Measurements from ENCODE around the gene DGKH.
"Not testable (repeated sequence)": the region's sequence is repeated elsewhere in the genome, so short reads cannot be mapped to it uniquely, and the experiment has no call there.

The DGKH gene

DNA sequence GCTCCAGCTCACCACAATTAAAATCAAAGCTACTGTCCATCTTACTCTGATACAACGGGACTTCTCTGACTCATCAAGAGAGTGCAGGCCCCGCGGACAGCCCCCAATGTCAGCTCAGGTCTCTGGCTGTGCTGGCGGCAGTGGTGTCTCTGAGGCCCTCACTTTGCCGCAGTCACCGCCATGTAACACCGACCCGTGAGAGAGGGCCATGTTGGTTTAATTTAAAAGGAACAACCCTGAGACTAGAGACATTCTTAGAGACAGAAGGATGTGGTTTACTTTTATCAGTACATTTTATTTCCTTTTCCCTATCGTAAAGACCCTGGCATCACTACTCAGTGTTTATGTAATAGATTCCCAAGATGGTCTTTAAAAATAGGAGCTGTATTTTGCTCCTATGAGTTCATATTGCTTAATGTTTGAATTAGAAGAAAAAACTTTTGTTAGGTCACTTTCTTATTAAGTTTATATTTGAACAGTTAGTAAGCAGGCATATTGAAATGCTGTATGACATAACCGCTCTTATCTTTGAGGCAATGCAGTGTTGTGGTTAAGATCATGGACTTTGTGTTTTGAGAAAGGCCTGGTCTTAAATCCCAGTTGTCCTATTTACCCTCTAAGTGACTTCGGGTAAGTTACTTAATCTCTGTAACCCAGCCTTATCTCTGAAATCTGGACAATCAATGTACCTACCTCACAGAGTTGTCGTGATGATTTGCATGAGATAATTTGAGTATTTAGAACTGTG is 23.4 kb downstream of the DGKH start:
- Histone ChIP-seq H3K27ac (ENCODE audit: low read length) (no peak overlapping the region), H3K27me3 (ENCODE audit: low read depth, low read length) (no peaks in the 10 kb centered on the region), H3K36me3 (ENCODE audit: control insufficient read depth in 1 of 2, insufficient read depth in 2 of 2, low read length in 2 of 2) (no peaks in the 10 kb centered on the region), H3K4me1 (ENCODE audit: control insufficient read depth in 1 of 2, insufficient read depth in 2 of 2, low read length in 2 of 2) (no peaks in the 10 kb centered on the region), H3K4me3 (ENCODE audit: low read depth in 1 of 2, low read length in 2 of 2) (no peak overlapping the region), H3K9me3 (ENCODE audit: control insufficient read depth in 1 of 2, low read length in 2 of 2) (no peaks in the 10 kb centered on the region)

DNA sequence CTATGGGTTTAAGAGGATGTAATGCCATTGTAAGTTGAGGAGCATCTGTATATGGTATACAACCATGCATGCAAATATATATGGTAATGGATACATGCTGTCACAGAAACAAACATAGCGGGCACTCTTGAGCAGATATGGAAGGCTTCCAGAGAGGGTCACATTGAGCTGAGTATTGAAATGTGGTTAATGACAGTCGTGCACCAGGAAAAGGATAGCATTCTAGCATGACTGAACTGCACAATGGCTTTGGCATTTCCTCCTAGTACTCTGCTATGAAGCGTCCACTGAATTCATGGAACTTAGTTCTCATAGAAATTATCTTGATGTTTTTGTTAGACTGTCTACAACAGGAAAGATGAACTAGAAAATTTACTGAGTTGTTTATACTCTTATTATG is 25.2 kb downstream of the DGKH start:
- Histone ChIP-seq H3K36me3 (ENCODE audit: control insufficient read depth in 1 of 2, insufficient read depth in 2 of 2, low read length in 2 of 2) (no peaks in the 10 kb centered on the region), H3K4me3 (ENCODE audit: low read depth in 1 of 2, low read length in 2 of 2) (no peak overlapping the region), H3K9me3 (ENCODE audit: control insufficient read depth in 1 of 2, low read length in 2 of 2) (no peaks in the 10 kb centered on the region), H3K4me1 (ENCODE audit: control insufficient read depth in 1 of 2, insufficient read depth in 2 of 2, low read length in 2 of 2) (no peaks in the 10 kb centered on the region), H3K27ac (ENCODE audit: low read length) (no peak overlapping the region), H3K27me3 (ENCODE audit: low read depth, low read length) (no peaks in the 10 kb centered on the region)

DNA sequence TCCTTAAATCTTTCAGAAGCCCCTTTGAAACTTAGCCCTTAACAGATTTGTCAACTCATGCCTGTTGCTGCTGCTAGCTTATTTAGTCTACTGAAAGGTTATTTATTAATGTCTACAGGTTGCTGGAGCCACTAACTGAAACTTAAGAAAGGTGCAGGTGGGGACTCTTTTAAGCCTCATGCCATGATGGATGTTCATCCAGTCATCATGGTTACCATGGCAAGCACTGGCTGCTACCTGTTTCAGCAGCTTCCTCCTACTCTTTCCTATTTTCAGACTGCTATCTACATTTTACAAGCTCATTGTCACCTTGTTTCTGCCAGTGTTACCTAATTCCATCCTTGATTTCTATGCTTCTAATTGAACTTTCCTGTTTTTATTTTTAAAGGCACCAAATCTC is 27.1 kb downstream of the DGKH start:
- H3K4me1 ChIP-seq (ENCODE audit: control insufficient read depth in 1 of 2, insufficient read depth in 2 of 2, low read length in 2 of 2), result no peaks in the 10 kb centered on the region
- H3K9me3 ChIP-seq (ENCODE audit: control insufficient read depth in 1 of 2, low read length in 2 of 2), result no peaks in the 10 kb centered on the region
- no peaks in the 10 kb centered on the region for H3K36me3 ChIP-seq (ENCODE audit: control insufficient read depth in 1 of 2, insufficient read depth in 2 of 2, low read length in 2 of 2)
- no peak overlapping the region for H3K27ac ChIP-seq (ENCODE audit: low read length)
- H3K27me3 ChIP-seq (ENCODE audit: low read depth, low read length), result no peaks in the 10 kb centered on the region
- no peak overlapping the region for H3K4me3 ChIP-seq (ENCODE audit: low read depth in 1 of 2, low read length in 2 of 2)

DNA sequence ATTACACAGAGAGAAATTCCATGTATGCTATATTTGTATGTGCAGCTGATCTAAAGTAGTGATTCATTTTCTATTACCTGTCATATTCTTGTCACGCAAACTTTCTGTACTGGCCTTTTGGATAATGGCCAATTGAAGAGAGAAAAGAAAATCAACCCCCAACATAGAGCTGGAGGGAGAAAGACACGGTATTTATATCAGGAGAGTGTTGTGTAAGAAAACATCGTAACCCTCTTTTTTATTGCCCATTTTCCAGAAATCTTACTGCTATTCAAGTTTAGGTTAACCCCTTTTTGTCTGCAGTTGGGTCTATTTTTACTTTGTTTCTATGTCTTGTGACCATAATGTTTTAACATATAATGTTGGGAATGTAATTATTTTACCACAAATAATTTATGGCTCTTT is 27.9 kb downstream of the DGKH start:
- H3K27me3 ChIP-seq (ENCODE audit: low read depth, low read length), result no peaks in the 10 kb centered on the region
- H3K27ac ChIP-seq (ENCODE audit: low read length), result no peak overlapping the region
- H3K36me3 ChIP-seq (ENCODE audit: control insufficient read depth in 1 of 2, insufficient read depth in 2 of 2, low read length in 2 of 2), result no peaks in the 10 kb centered on the region
- H3K4me3 ChIP-seq (ENCODE audit: low read depth in 1 of 2, low read length in 2 of 2), result no peak overlapping the region
- H3K9me3 ChIP-seq (ENCODE audit: control insufficient read depth in 1 of 2, low read length in 2 of 2), result no peaks in the 10 kb centered on the region
- no peaks in the 10 kb centered on the region for H3K4me1 ChIP-seq (ENCODE audit: control insufficient read depth in 1 of 2, insufficient read depth in 2 of 2, low read length in 2 of 2)

DNA sequence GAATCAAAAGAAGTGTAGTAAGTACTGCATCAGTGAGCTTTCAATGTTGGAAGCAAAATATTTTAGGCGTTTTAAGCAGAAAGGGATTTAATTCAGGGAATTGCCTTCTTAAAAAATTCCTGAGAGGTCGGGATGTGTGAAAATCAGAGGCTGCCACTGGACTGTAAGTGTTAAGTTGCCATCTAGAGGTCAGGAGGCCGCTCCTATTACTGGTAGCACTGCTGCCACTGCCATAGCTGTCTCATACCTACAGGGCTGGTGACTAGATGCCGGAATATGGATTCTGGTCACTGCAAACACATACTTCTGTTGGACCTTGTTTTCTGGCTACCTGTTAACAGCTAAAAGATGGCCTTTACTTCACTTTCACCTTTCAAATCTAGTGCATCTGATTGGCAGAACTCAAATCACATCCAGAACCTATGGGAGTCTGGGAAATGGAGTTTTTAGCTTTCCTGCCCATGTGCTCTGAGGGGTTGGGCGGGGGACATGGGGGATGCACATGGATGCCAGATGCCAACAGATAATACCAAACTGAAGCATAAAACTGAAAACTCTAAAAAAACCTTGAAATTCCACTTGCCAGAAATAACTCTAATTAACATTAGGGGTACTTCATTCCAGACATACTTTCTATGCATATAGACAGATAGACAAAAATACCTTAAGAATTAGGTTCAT is 29.8 kb downstream of the DGKH start:
- Histone ChIP-seq H3K27ac (ENCODE audit: low read length) (no peak overlapping the region), H3K4me1 (ENCODE audit: control insufficient read depth in 1 of 2, insufficient read depth in 2 of 2, low read length in 2 of 2) (no peaks in the 10 kb centered on the region), H3K36me3 (ENCODE audit: control insufficient read depth in 1 of 2, insufficient read depth in 2 of 2, low read length in 2 of 2) (no peaks in the 10 kb centered on the region), H3K9me3 (ENCODE audit: control insufficient read depth in 1 of 2, low read length in 2 of 2) (no peaks in the 10 kb centered on the region), H3K27me3 (ENCODE audit: low read depth, low read length) (no peaks in the 10 kb centered on the region), H3K4me3 (ENCODE audit: low read depth in 1 of 2, low read length in 2 of 2) (no peak overlapping the region)

DNA sequence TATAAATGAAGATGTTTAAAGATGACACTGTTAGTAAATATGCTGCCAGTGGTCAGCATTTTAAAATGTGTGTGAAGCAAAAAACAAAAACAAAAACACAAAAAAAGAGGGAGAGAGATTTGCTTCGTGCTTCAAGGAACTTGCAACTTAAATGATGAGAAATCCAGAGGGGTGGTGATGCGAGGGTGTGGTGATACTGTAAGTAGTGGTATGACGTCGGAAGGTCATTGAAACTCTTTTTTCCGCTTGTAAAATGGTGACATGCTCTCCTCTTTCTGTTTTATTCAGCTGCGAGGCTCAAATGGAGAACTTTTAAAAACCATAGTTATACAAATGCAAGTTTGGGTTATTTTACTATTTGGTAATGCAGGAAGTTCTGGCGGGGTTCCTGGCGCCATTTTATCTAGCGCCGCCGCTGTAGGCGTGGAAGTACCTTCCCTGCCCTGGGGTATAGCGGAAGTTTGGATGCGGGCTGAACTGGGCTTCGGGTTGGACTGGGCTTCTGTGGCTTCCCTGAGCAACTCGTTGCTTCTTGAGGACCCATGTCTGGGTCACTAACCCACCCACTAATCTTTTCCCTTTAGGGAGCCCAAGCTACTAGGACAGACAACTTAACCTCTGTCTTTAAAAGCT is 34.8 kb downstream of the DGKH start:
- Histone ChIP-seq H3K27ac (ENCODE audit: low read length) (no peak overlapping the region), H3K4me1 (ENCODE audit: control insufficient read depth in 1 of 2, insufficient read depth in 2 of 2, low read length in 2 of 2) (no peaks in the 10 kb centered on the region), H3K9me3 (ENCODE audit: control insufficient read depth in 1 of 2, low read length in 2 of 2) (no peaks in the 10 kb centered on the region), H3K4me3 (ENCODE audit: low read depth in 1 of 2, low read length in 2 of 2) (no peak overlapping the region), H3K27me3 (ENCODE audit: low read depth, low read length) (no peaks in the 10 kb centered on the region), H3K36me3 (ENCODE audit: control insufficient read depth in 1 of 2, insufficient read depth in 2 of 2, low read length in 2 of 2) (no peaks in the 10 kb centered on the region)

DNA sequence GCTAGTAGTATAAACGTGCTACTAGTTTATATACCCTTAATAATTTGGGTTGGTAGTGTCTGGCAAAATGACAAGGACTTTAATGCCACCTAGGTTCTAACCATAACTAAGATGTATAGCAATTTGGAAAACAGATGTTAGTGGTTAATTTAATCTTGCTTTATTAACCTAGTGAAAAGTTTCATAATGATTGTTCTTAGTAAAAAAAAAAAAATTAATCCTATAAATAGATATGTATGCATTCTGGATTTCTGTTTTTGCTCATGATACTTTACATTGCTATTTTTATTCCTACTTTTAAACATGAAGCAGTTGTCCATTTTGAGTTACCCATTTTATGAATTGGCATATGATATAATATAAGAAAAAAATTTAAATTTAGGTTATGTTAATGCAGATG is 36.3 kb downstream of the DGKH start:
- Histone ChIP-seq H3K36me3 (ENCODE audit: control insufficient read depth in 1 of 2, insufficient read depth in 2 of 2, low read length in 2 of 2) (no peaks in the 10 kb centered on the region), H3K27ac (ENCODE audit: low read length) (no peak overlapping the region), H3K4me1 (ENCODE audit: control insufficient read depth in 1 of 2, insufficient read depth in 2 of 2, low read length in 2 of 2) (no peaks in the 10 kb centered on the region), H3K9me3 (ENCODE audit: control insufficient read depth in 1 of 2, low read length in 2 of 2) (no peaks in the 10 kb centered on the region), H3K27me3 (ENCODE audit: low read depth, low read length) (no peaks in the 10 kb centered on the region), H3K4me3 (ENCODE audit: low read depth in 1 of 2, low read length in 2 of 2) (no peak overlapping the region)

DNA sequence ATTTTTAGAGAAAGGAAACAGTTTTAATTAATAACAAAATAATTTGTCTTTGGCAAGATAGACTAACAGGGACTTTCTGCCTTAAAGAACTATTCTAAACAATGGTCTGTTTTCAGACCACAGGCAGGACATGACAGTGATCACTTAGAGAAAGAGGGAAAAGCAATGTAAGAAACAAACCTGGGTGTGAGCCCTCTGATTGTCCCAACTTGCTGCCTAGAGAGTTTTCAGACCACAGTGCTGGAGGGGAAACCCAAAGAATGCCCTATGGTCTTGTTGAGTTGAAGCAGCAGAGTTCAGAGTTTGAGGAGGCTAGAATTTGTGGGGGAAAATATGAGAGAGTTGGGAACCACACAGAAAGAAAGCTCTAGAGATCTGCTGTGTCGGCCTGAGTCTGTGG is 38.1 kb downstream of the DGKH start:
- Histone ChIP-seq H3K4me1 (ENCODE audit: control insufficient read depth in 1 of 2, insufficient read depth in 2 of 2, low read length in 2 of 2) (no peaks in the 10 kb centered on the region), H3K36me3 (ENCODE audit: control insufficient read depth in 1 of 2, insufficient read depth in 2 of 2, low read length in 2 of 2) (no peaks in the 10 kb centered on the region), H3K9me3 (ENCODE audit: control insufficient read depth in 1 of 2, low read length in 2 of 2) (no peaks in the 10 kb centered on the region), H3K4me3 (ENCODE audit: low read depth in 1 of 2, low read length in 2 of 2) (no peak overlapping the region), H3K27me3 (ENCODE audit: low read depth, low read length) (no peaks in the 10 kb centered on the region), H3K27ac (ENCODE audit: low read length) (no peak overlapping the region)

DNA sequence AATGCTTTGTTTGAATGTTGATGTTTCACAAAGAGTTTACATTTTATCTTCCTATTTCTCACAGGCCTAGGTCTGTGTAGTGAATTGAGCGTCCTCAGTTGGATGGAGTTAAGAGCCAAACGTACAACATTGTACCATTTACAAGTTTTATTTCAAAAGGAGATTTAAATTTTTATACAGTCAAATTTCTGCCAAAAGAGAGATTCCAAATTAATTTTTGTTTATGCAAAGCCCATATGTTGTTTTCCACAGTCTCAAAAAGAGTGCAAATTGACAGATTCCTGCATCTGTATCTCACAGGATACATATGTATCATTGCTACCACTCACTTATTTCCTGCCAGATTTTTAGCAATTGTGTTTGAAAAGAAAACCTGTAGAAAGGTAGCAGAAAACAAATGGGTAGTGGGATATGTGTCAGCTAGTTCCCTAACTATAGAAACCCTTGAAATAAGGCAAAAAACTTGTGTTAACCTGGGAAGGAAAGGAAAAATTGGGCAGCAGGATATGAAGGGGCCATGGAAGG is 46.1 kb downstream of the DGKH start:
- no peaks in the 10 kb centered on the region for H3K9me3 ChIP-seq (ENCODE audit: control insufficient read depth in 1 of 2, low read length in 2 of 2)
- no peak overlapping the region for H3K27ac ChIP-seq (ENCODE audit: low read length)
- no peaks in the 10 kb centered on the region for H3K4me1 ChIP-seq (ENCODE audit: control insufficient read depth in 1 of 2, insufficient read depth in 2 of 2, low read length in 2 of 2)
- H3K36me3 ChIP-seq (ENCODE audit: control insufficient read depth in 1 of 2, insufficient read depth in 2 of 2, low read length in 2 of 2), result no peaks in the 10 kb centered on the region
- no peak overlapping the region for H3K4me3 ChIP-seq (ENCODE audit: low read depth in 1 of 2, low read length in 2 of 2)
- no peaks in the 10 kb centered on the region for H3K27me3 ChIP-seq (ENCODE audit: low read depth, low read length)

DNA sequence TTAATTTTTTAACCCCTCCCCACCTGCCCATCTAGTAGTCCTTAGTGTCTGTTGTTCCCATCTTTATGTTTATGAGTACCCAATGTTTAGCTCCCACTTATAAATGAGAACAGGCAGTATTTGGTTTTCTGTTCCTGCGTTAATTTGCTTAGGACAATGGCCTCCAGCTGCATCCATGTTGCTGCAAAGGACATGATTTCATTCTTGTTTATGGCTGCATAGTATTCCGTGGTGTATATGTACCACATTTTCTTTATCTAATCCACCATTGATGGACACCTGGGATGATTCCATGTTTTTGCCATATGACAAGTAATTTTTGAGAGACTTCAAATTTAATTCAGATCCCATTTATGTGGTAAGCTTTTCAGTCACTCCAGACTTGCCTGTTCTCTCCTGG is 47.8 kb downstream of the DGKH start:
- H3K27ac ChIP-seq (ENCODE audit: low read length); H3K4me1 ChIP-seq (ENCODE audit: control insufficient read depth in 1 of 2, insufficient read depth in 2 of 2, low read length in 2 of 2); H3K4me3 ChIP-seq (ENCODE audit: low read depth in 1 of 2, low read length in 2 of 2); H3K27me3 ChIP-seq (ENCODE audit: low read depth, low read length); H3K9me3 ChIP-seq (ENCODE audit: control insufficient read depth in 1 of 2, low read length in 2 of 2); H3K36me3 ChIP-seq (ENCODE audit: control insufficient read depth in 1 of 2, insufficient read depth in 2 of 2, low read length in 2 of 2): not testable (repeated sequence)

DNA sequence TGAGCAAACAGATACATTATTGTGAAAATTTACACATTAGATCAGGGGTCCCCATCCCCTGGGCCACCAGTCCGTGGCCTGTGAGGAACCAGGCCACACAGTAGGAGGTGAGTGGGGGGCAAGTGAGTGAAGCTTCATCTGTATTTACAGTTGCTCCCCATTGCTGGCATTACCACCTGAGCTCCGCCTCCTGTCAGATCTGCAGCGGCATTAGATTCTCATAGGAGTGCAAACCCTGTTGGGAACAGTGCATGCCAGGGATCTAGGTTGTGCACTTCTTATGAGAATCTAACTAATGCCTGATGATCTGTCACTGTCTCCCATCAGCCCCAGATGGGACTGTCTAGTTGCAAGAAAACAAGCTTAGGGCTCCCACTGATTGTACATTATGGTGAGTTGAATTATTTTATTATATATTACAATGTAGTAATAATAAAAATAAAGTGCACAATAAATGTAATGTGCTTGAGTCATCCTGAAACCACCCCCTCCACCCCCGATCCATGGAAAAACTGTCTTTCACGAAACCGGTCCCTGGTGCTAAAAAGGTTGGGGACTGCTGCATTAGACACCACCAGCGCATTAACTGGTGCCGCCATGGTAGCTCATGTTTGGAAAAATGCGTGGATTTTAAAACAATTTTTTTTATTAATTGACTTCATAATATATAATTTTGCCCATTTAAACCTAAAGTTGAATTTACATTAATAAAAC is 51.7 kb downstream of the DGKH start:
- no peaks in the 10 kb centered on the region for H3K36me3 ChIP-seq (ENCODE audit: control insufficient read depth in 1 of 2, insufficient read depth in 2 of 2, low read length in 2 of 2)
- no peaks in the 10 kb centered on the region for H3K27me3 ChIP-seq (ENCODE audit: low read depth, low read length)
- H3K9me3 ChIP-seq (ENCODE audit: control insufficient read depth in 1 of 2, low read length in 2 of 2), result peaks cover 0 to 7% of the 10 kb centered on the region in 2 donors
- no peak overlapping the region for H3K4me3 ChIP-seq (ENCODE audit: low read depth in 1 of 2, low read length in 2 of 2)
- H3K4me1 ChIP-seq (ENCODE audit: control insufficient read depth in 1 of 2, insufficient read depth in 2 of 2, low read length in 2 of 2), result peaks cover 0 to 9% of the 10 kb centered on the region in 2 donors
- no peak overlapping the region for H3K27ac ChIP-seq (ENCODE audit: low read length)
